ENCODE data around the gene KIF5B. TPM values are rescaled to one million over a fixed set of nuclear protein-coding genes. Genes with fewer than 3 reads are reported as not detected.

Gene KIF5B
- total and polyA plus RNA-seq, 9 of the 15 experiments (the other 6 are each of a cell fraction or from before 2014, with no cell fraction given): 24.4 to 94.4 (median 68.9) TPM

DNA sequence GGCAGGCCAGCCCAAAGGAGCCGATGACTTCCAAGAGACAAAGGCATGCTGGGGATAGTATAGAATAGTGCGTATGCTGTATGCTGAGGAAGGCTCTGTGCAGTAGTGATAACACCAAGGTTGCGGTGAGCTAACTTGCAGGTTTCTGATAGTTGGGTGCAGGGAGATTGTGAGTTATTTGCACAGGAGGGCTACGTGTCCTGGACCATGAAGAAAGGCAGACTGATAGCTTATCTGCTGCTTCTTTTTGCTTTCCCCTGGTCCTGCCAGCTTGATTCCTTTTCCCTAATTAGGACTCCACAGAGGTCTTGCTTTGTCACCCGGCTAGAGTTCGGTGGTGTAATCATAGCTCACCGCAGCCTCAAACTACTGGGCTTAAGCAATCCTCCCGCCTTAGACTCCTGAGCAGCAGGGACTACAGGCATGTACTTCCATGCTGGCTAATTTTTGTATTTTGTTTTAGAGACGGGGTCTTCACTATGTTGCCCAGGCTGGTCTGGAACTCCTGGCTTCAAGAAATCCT, 83.6 kb downstream of the KIF5B start (continued):
- TF ChIP-seq, protein P1, sequence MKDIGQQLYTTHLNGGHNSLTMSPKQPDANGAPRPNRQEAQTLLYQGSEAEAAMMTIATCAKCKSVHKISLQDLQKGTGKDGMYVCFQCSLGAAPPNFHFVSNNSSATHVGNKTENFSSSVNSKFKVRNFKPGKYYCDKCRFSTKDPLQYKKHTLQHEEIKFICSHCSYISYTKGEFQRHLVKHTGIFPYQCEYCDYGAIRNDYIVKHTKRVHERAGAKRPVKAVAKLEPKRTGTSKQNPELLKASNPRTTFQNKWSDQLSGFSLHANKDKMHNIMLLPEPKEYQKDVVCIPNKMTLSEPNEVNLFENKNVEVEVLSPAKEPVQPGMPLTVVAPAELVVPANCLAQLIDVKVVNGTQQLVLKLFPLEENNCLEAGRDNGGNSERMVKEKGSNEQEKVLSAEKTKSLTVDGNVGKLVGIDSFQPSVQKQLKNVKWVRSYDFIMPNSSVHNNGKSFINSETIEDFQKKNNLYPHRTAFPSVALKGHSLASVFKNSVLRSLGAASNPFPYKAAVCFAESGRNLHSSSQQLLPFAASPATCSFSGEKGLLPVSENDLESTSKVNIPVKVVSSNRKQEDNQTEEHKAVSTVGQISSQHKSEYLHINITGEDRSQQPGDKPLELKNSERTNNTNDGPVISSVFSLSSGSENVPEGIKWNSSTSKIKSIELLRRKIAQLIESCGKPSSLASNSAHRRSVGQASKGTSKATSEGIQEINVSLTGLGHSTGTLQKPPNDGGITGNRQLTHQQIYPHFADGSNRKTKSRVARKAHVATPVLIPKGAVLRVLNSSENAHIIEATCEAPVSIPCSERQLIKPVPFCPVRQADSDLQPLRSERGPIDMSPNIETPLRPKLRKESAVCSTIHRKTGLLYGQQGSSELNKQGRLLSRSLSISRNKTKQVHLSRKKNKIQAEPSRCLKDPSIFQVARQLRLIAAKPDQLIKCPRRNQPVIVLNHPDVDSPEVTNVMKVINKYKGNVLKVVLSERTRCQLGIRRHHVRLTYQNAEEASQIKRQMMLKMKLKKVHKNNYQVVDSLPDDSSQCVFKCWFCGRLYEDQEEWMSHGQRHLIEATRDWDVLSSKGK (CRISPR knock-in tag; IDR thresholded peaks at IDR 0.05): no peak
- TF ChIP-seq, protein P2, sequence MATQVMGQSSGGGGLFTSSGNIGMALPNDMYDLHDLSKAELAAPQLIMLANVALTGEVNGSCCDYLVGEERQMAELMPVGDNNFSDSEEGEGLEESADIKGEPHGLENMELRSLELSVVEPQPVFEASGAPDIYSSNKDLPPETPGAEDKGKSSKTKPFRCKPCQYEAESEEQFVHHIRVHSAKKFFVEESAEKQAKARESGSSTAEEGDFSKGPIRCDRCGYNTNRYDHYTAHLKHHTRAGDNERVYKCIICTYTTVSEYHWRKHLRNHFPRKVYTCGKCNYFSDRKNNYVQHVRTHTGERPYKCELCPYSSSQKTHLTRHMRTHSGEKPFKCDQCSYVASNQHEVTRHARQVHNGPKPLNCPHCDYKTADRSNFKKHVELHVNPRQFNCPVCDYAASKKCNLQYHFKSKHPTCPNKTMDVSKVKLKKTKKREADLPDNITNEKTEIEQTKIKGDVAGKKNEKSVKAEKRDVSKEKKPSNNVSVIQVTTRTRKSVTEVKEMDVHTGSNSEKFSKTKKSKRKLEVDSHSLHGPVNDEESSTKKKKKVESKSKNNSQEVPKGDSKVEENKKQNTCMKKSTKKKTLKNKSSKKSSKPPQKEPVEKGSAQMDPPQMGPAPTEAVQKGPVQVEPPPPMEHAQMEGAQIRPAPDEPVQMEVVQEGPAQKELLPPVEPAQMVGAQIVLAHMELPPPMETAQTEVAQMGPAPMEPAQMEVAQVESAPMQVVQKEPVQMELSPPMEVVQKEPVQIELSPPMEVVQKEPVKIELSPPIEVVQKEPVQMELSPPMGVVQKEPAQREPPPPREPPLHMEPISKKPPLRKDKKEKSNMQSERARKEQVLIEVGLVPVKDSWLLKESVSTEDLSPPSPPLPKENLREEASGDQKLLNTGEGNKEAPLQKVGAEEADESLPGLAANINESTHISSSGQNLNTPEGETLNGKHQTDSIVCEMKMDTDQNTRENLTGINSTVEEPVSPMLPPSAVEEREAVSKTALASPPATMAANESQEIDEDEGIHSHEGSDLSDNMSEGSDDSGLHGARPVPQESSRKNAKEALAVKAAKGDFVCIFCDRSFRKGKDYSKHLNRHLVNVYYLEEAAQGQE (IDR thresholded peaks at IDR 0.05; ENCODE audit: borderline replicate concordance): 0 out of 2 replicates have a peak, but pooled peaks have one; percentile 39
- TF ChIP-seq, protein P2 (CRISPR knock-in tag; IDR thresholded peaks at IDR 0.05; ENCODE audit: low read depth): no peak
- TF ChIP-seq SOX6 (IDR thresholded peaks at IDR 0.05) (peak; percentile 99), MTF1 (CRISPR knock-in tag; IDR thresholded peaks at IDR 0.05; ENCODE audit: borderline replicate concordance) (no peak), TFAM (CRISPR knock-in tag; conservative IDR thresholded peaks at IDR 0.05) (no peak), CBFA2T3 (IDR thresholded peaks at IDR 0.05) (peak; percentile 100), CEBPB (tag; IDR thresholded peaks at IDR 0.05) (peak; percentile 98), ARID2 (IDR thresholded peaks at IDR 0.05) (no peak)
- TF ChIP-seq, protein P3, sequence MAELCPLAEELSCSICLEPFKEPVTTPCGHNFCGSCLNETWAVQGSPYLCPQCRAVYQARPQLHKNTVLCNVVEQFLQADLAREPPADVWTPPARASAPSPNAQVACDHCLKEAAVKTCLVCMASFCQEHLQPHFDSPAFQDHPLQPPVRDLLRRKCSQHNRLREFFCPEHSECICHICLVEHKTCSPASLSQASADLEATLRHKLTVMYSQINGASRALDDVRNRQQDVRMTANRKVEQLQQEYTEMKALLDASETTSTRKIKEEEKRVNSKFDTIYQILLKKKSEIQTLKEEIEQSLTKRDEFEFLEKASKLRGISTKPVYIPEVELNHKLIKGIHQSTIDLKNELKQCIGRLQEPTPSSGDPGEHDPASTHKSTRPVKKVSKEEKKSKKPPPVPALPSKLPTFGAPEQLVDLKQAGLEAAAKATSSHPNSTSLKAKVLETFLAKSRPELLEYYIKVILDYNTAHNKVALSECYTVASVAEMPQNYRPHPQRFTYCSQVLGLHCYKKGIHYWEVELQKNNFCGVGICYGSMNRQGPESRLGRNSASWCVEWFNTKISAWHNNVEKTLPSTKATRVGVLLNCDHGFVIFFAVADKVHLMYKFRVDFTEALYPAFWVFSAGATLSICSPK (IDR thresholded peaks at IDR 0.05; ENCODE audit: borderline replicate concordance): no peak
- TF ChIP-seq, protein P4, sequence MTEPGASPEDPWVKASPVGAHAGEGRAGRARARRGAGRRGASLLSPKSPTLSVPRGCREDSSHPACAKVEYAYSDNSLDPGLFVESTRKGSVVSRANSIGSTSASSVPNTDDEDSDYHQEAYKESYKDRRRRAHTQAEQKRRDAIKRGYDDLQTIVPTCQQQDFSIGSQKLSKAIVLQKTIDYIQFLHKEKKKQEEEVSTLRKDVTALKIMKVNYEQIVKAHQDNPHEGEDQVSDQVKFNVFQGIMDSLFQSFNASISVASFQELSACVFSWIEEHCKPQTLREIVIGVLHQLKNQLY (CRISPR knock-in tag; conservative IDR thresholded peaks at IDR 0.05): no peak
- TF ChIP-seq, protein P5, sequence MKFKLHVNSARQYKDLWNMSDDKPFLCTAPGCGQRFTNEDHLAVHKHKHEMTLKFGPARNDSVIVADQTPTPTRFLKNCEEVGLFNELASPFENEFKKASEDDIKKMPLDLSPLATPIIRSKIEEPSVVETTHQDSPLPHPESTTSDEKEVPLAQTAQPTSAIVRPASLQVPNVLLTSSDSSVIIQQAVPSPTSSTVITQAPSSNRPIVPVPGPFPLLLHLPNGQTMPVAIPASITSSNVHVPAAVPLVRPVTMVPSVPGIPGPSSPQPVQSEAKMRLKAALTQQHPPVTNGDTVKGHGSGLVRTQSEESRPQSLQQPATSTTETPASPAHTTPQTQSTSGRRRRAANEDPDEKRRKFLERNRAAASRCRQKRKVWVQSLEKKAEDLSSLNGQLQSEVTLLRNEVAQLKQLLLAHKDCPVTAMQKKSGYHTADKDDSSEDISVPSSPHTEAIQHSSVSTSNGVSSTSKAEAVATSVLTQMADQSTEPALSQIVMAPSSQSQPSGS (CRISPR knock-in tag; IDR thresholded peaks at IDR 0.05): no peak

All from K562 (cell line).